ENCODE measurements around the gene SFXN4.

GRCh38 chr10:119116326-119116951, 49.1 kb downstream of the SFXN4 start:
- TF ChIP-seq, protein P1, sequence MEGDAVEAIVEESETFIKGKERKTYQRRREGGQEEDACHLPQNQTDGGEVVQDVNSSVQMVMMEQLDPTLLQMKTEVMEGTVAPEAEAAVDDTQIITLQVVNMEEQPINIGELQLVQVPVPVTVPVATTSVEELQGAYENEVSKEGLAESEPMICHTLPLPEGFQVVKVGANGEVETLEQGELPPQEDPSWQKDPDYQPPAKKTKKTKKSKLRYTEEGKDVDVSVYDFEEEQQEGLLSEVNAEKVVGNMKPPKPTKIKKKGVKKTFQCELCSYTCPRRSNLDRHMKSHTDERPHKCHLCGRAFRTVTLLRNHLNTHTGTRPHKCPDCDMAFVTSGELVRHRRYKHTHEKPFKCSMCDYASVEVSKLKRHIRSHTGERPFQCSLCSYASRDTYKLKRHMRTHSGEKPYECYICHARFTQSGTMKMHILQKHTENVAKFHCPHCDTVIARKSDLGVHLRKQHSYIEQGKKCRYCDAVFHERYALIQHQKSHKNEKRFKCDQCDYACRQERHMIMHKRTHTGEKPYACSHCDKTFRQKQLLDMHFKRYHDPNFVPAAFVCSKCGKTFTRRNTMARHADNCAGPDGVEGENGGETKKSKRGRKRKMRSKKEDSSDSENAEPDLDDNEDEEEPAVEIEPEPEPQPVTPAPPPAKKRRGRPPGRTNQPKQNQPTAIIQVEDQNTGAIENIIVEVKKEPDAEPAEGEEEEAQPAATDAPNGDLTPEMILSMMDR (IDR thresholded peaks at IDR 0.05; ENCODE audit: low read depth, low read length, poor library complexity, severe bottlenecking), result no peak
- no peak for TF ChIP-seq EZH2phosphoT487 (IDR thresholded peaks at IDR 0.05; ENCODE audit: borderline replicate concordance, low read length)

Measured in DOHH2 (cell line).